Panc1 (cell line): ENCODE results near the gene OR4D1. TPM values are rescaled to one million over a fixed set of nuclear protein-coding genes. Genes with fewer than 3 reads are reported as not detected.

Source experiments
- ATAC-seq: fragments of 200-7000 bp; cut with Tn5 transposase; 2 replicates; pipeline ENCODE4 v1.9.1; 2020; ENCODE audit warnings: mild to moderate bottlenecking, moderate library complexity
- BruUV-seq: library from RNA; stranded (reverse); fragments of 400-500 nt; replicated peaks from 2 replicates; lab custom pipeline; 2021; lab: Mats Ljungman, UMichigan
- CTCF ChIA-PET: fragments of 300-600 bp; sonication (Branson Sonifier 250); formaldehyde crosslinking; loops from one replicate; lab custom pipeline; 2022; ENCODE audit warnings: antibody characterized with exemption; lab: Charles Lee
- POLR2A ChIA-PET: fragments of 300-600 bp; sonication (Branson Sonifier 250); formaldehyde crosslinking; loops from one replicate; lab custom pipeline; 2022; ENCODE audit warnings: antibody characterized with exemption; lab: Charles Lee
- DNase-seq: peaks from one replicate; pipeline ENCODE4 v3.0.0-alpha.2; 2010; ENCODE audit warnings: low read depth, low spot score
- H3K27ac ChIP-seq: 2 replicates; pipeline ENCODE4 v1.5.1; 2011; ENCODE audit warnings: mild to moderate bottlenecking, low read length, inconsistent platforms
- H3K27me3 ChIP-seq: fragments of 200-500 bp; sonication (Bioruptor generic); 2 replicates; pipeline ENCODE4 v1.6.0; 2014; ENCODE audit warnings: low read length, inconsistent platforms; ENCODE audit not compliant: control insufficient read depth, insufficient read depth
- H3K36me3 ChIP-seq: fragments of 200-500 bp; sonication (Bioruptor generic); 2 replicates; pipeline ENCODE4 v1.5.1; 2014; ENCODE audit warnings: inconsistent platforms, mild to moderate bottlenecking, low read length, moderate library complexity; ENCODE audit not compliant: control insufficient read depth, insufficient read depth
- H3K4me1 ChIP-seq: 2 replicates; pipeline ENCODE4 v1.5.1; 2011; ENCODE audit warnings: inconsistent platforms, mild to moderate bottlenecking, low read length, moderate library complexity; ENCODE audit not compliant: control insufficient read depth, insufficient read depth
- H3K4me3 ChIP-seq, 2 experiments: 2 replicates each; pipeline ENCODE4 v1.5.1; 2011 to 2012; ENCODE audit warnings: low read depth in 2 of 2, low read length in 2 of 2, mild to moderate bottlenecking in 2 of 2, inconsistent platforms in 1 of 2, moderate library complexity in 1 of 2
- H3K9me3 ChIP-seq: fragments of 200-500 bp; sonication (Bioruptor generic); 2 replicates; pipeline ENCODE4 v1.5.1; 2014; ENCODE audit warnings: low read depth, mild to moderate bottlenecking, inconsistent platforms, low read length, moderate library complexity; ENCODE audit not compliant: control insufficient read depth, insufficient read depth
- CTCF ChIP-seq: fragments of 450-650 bp; IDR thresholded peaks from 2 replicates; pipeline ENCODE4 v1.5.1; 2017; ENCODE audit warnings: mild to moderate bottlenecking
- POLR2AphosphoS5 ChIP-seq: IDR thresholded peaks from 2 replicates; pipeline ENCODE4 v1.6.1; 2012; ENCODE audit warnings: mild to moderate bottlenecking, low read depth, low read length, moderate library complexity
- SIN3A ChIP-seq: IDR thresholded peaks from 2 replicates; pipeline ENCODE4 v1.6.1; 2012; ENCODE audit warnings: low read depth, mild to moderate bottlenecking, low read length, moderate library complexity, borderline replicate concordance; ENCODE audit not compliant: insufficient read depth
- TCF7L2 ChIP-seq: IDR thresholded peaks from 2 replicates; pipeline ENCODE4 v1.6.1; 2011; ENCODE audit warnings: mild to moderate bottlenecking, low read depth, low read length, inconsistent platforms
- in situ Hi-C: cut with HindIII; loops from 2 replicates; pipeline ENCODE4 v1.10.0; 2016; ENCODE audit warnings: low sequenced_read_pairs, low pct_unique_long_range_greater_than_20kb
- intact Hi-C: fragments of 100-400 bp; cut with micrococcal nuclease; formaldehyde crosslinking; loops from one replicate; pipeline ENCODE4 v1.10.0; 2022; ENCODE audit not compliant: unreplicated experiment
- total RNA-seq: library from RNA; stranded (reverse); gene quantifications from one replicate; pipeline ENCODE4 v1.2.1, GENCODE V29; 2021; ENCODE audit not compliant: unreplicated experiment
- TF ChIP-seq, protein P1 (sequence below), 2 experiments: IDR thresholded peaks; 2 replicates each; pipeline ENCODE4 v1.6.1; 2011 to 2012; ENCODE audit warnings: low read depth in 2 of 2, control low read depth in 1 of 2, low read length in 1 of 2, mild to moderate bottlenecking in 1 of 2, moderate library complexity in 1 of 2; ENCODE audit not compliant: insufficient read depth in 1 of 2

The OR4D1 gene
- total RNA-seq, 1 experiment from 2014 or later: 0.05 TPM

DNA sequence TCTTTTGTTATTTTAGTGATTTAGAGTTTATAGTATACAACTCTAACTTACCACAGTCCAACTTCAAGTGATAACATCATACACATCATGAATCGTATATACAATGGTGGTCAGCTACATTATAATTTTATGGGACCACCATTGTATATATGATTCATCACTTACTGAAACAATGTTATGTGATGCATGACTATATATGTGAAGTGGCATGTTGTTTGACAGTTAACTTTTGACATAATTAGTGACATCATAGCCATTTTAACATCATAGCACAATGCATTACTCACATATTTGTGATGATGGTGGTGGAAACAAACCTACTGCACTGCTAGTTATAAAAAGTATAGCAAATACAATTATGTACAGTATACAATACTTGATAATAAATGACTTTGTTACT lies 43.1 kb upstream of the OR4D1 start:
- no peak for TF ChIP-seq CTCF
- DNase-seq: no peak
- no TSS peak for BruUV-seq
- no peaks in the 10 kb centered on the region for H3K27me3 ChIP-seq
- CTCF ChIA-PET: interaction anchor here (0.5 kb wide), 1 partner anchor 280 kb away, joined by 3 read pairs; no protein-coding TSS in a partner anchor
- no peak overlapping the region for H3K27ac ChIP-seq
- intact Hi-C loops (no loop called here), in situ Hi-C loops (no loop called here)
- POLR2A ChIA-PET: no interaction called here
- H3K4me1 ChIP-seq: no peaks in the 10 kb centered on the region
- H3K36me3 ChIP-seq: no peaks in the 10 kb centered on the region
- no peaks in the 10 kb centered on the region; the same call in 1 of the 2 replicates for H3K9me3 ChIP-seq
- ATAC-seq: no peak
- H3K4me3 ChIP-seq: no peak overlapping the region

DNA sequence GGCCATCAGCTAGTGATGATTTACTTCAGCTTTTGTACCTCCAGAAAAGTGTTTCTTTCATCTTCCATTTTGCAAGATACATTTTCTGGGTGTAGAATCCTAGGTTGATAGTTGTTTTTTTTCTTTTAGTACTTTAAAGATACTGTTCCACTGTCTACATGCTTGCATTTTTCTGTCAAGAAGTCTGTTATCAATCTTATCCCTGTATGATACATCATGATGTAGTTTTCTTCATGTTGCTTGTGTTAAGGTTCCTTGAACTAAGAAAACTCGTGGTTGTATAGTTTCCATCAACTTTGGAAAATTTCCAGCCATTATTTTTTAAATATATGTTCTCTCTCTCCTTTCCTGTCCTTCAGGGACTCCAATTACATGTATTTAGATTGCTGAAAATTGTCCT lies 40.9 kb upstream of the OR4D1 start:
- intact Hi-C loops: no loop called here
- CTCF ChIA-PET: no interaction called here

DNA sequence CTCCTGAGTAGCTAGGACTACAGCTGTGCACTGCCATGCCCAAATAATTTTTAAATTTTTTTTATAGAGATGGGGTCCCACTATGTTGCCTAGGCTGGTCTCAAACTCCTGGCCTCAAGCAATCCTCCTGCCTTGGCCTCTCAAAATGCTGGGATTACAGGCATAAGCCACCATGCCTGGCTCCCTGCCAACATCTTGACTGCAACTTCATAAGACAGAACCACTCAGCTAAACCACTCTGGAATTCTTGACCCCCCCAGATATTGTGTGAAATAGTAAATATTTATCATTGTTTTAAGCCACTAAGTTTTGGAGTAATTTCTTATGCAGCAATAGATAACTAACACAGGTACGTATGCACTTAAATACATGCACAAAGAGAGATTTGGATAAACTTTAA lies 39.0 kb upstream of the OR4D1 start:
- no peaks in the 10 kb centered on the region; the same call in 1 of the 2 replicates for H3K9me3 ChIP-seq
- H3K27ac ChIP-seq: no peak overlapping the region
- intact Hi-C loops: no loop called here
- H3K27me3 ChIP-seq: no peaks in the 10 kb centered on the region
- ATAC-seq (no peak), DNase-seq (no peak)
- no peaks in the 10 kb centered on the region for H3K4me1 ChIP-seq
- no TSS peak for BruUV-seq
- H3K4me3 ChIP-seq: no peak overlapping the region
- H3K36me3 ChIP-seq: no peaks in the 10 kb centered on the region
- CTCF ChIA-PET: no interaction called here
- in situ Hi-C loops: no loop called here
- POLR2A ChIA-PET: no interaction called here
- TF ChIP-seq, protein P1, sequence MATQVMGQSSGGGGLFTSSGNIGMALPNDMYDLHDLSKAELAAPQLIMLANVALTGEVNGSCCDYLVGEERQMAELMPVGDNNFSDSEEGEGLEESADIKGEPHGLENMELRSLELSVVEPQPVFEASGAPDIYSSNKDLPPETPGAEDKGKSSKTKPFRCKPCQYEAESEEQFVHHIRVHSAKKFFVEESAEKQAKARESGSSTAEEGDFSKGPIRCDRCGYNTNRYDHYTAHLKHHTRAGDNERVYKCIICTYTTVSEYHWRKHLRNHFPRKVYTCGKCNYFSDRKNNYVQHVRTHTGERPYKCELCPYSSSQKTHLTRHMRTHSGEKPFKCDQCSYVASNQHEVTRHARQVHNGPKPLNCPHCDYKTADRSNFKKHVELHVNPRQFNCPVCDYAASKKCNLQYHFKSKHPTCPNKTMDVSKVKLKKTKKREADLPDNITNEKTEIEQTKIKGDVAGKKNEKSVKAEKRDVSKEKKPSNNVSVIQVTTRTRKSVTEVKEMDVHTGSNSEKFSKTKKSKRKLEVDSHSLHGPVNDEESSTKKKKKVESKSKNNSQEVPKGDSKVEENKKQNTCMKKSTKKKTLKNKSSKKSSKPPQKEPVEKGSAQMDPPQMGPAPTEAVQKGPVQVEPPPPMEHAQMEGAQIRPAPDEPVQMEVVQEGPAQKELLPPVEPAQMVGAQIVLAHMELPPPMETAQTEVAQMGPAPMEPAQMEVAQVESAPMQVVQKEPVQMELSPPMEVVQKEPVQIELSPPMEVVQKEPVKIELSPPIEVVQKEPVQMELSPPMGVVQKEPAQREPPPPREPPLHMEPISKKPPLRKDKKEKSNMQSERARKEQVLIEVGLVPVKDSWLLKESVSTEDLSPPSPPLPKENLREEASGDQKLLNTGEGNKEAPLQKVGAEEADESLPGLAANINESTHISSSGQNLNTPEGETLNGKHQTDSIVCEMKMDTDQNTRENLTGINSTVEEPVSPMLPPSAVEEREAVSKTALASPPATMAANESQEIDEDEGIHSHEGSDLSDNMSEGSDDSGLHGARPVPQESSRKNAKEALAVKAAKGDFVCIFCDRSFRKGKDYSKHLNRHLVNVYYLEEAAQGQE (IDR thresholded peaks at IDR 0.05; ENCODE audit: insufficient read depth in 1 of 2, low read depth in 2 of 2, low read length in 1 of 2): no peak
- TF ChIP-seq POLR2AphosphoS5 (no peak), TCF7L2 (no peak), CTCF (no peak), SIN3A (no peak)

More for the DNA sequence above, 40.9 kb upstream of the OR4D1 start:
- Histone ChIP-seq H3K4me1 (no peaks in the 10 kb centered on the region), H3K27ac (no peak overlapping the region), H3K9me3 (no peaks in the 10 kb centered on the region; the same call in 1 of the 2 replicates), H3K27me3 (no peaks in the 10 kb centered on the region), H3K36me3 (no peaks in the 10 kb centered on the region), H3K4me3 (no peak overlapping the region)
- no TSS peak for BruUV-seq
- ATAC-seq: no peak
- POLR2A ChIA-PET: no interaction called here
- DNase-seq: no peak
- no peak for TF ChIP-seq POLR2AphosphoS5
- TF ChIP-seq, protein P1 (IDR thresholded peaks at IDR 0.05; ENCODE audit: insufficient read depth in 1 of 2, low read depth in 2 of 2, low read length in 1 of 2): no peak
- no peak for TF ChIP-seq TCF7L2
- TF ChIP-seq SIN3A: no peak
- in situ Hi-C loops: no loop called here
